NOMO-1 (cell line): ENCODE data around the gene NDEL1.

ENCODE experiments used
- DNase-seq, 2 experiments: peaks; one replicate each; lab custom pipeline; 2025; ENCODE audit not compliant: unreplicated experiment in 2 of 2; lab: John Stamatoyannopoulos, UW

The NDEL1 gene

DNA sequence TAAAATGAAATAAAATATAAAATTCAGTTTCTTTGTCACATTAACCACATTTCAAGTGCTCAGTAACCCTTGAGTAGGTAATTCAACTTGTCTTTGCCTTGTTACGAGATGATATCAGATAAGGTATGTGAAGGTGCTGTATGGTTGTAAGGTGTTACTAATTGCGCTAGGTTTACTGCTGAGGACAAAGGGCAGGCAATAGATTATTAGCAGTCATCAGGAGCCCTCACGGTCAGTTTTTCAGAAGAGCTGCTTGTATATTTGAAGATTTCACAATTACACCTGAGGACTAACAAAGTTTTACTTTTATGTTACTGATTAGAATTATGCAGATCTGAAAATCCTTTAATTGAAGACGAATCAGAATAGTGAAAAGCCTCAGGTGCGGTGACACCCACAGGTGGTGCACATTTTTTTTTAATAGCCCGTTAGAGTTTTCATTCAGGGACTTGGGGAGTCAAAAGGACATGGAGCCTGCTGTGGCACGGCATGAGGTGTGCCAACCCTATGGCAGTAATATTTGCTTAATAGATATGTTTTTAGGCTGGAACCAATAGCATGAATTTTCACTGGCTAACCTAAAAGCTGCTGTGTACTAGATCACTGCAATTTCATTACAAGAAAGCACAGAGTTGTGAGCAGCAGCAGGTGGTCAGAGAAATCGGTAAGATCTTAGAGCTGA lies 16.4 kb downstream of the NDEL1 start:
- DNase-seq: no peak

DNA sequence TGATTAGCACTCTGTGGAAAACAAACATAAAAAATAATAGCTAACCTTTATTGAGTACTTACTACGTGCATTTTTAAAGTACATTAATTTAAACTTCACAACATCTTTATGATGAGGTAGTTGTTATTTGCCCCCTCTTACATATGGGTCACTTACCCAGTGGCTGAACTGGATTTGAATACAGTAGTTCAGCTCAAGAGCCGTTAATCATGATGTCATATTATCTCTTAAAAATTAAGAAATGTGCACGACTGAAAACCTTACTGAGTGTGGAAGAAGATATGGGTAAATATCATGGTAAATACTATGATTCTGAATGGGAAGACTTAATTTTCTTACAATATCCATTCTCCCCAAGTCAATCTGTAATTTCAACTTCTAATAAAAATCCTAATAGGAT lies 17.6 kb downstream of the NDEL1 start:
- DNase-seq: no peak

DNA sequence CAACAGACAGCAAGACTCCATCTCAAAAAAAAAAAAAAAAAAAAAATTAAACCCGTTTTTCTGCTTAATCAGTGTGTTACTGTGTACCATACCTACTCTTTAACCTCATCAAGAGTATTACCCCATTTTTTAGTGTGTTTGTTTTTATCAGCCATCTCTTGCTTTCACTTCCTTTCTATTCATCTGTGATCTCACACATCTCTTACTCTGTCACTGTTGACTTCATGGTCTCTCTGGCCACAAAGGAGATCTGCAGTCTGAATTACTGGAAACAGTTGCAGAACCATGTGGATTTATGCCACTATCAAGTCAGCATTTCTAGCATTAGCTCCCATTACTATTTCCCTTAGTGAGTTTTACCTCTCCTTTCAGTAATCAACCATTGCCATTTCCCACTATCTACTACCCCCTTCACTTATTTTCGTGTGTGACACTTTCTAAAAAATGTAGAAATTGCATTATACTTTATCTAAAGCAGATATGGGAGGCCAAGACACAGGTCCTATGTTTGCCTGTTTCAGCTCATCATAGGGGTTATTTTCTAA lies 20.1 kb downstream of the NDEL1 start:
- DNase-seq: no peak

DNA sequence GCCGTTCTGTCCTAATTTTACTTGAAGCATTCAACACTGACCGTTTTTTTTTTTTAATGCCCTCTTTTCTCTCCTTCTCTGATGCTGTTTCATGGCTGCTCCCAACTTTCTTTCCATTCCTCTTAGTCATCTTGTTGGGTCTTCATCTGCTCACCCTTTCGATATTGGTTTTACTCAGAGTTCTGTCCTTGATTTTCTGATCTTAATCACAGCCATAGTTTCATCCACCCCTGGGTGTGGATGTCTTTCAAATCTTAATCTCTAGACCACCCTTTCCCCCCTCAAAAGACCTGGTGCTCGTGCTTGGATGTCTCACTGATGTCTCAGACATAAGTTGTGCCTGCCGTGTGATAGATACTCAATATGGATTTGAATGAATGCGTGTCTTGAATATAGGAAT lies 22.4 kb downstream of the NDEL1 start:
- no peak for DNase-seq

DNA sequence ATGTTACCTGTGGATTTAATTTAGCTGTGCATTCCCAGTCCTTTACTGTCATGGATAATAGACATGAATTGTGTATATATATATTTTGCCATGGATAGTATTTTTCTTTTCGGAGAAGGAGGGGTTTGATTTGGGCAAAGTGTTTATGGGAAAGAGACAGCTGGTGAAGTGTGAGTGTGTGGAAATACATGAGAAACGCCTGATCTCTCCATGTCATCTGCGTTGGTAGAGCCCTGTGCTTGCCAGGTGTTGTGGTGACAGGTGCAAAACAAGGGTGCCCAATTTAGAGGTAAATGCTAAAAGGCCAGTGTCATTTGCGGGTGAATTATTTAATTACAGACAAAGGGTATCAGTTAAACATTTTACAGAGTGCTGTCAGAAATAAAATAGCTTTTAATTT lies 23.4 kb downstream of the NDEL1 start:
- DNase-seq: no peak

DNA sequence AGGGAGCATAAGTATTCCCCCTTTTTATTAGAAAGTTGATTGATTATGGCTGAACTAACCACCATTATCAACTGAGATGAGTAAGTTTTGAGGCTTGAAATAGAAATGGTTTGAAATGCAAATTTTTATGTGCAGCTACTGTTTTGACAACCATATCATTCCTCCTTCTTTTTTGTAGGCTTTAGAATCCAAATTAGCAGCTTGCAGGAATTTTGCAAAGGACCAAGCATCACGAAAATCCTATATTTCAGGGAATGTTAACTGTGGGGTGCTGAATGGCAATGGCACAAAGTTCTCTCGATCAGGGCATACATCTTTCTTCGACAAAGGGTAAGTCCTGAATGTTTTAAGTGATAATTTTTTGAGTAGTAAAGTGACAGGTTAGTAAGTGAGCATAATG lies 24.1 kb downstream of the NDEL1 start:
- DNase-seq: no peak

DNA sequence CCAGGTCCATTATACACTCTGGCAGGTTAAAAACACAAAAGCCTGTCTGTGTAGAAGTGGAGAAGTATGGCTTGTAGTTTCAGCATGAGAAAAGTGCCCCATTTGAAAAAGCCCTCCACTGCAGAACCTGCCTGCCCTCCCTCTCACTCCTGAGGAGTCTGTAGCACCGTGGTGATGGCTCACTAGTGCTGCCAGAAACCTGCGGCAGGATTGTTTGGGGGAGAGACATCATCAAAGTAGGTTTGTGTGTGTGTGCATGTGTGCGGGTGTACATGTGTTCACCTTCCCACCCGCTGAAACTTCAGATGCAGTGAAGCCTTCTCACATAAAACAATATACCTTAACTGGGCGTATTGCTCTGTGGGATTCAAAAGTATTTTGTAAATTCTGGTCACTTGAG lies 26.9 kb downstream of the NDEL1 start:
- no peak for DNase-seq

DNA sequence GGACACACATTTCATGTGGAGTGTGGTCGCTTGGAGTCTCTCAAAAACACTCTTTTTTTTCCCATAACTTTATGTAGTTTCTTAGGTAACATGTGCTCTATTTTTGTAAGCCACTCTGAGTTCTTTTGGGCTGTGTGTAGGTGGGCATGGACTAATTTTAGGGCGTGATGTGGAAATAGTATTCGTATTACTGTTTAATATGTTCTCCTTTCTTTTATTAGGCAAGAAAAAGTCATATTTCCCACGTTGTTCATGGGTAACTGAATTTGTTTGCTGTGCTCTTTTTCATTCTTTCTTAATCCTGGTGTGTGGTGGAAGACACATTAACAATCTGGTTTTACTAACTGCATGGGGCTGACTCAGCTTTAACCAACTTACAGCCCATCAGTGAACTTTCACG lies 27.4 kb downstream of the NDEL1 start:
- no peak for DNase-seq

DNA sequence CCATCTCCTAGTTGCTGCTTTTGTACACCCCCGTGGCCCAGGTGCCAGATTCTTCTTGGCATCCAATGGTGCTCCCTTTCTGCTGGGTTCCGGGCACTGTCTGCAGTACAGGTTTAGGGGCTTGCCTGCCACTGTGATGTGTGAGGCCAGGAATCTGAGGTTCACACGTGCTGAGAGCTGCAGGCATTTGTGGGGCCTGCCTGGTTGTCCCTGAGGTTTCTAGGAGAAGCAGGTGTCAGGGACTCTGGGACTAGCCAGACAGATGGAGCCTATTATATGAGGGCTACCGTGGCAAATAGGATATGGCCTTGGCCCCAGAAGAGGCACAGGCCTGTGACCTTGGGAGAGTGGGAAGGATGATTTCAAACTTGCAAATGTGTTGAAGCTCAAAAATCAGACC lies 29.3 kb downstream of the NDEL1 start:
- no peak for DNase-seq

DNA sequence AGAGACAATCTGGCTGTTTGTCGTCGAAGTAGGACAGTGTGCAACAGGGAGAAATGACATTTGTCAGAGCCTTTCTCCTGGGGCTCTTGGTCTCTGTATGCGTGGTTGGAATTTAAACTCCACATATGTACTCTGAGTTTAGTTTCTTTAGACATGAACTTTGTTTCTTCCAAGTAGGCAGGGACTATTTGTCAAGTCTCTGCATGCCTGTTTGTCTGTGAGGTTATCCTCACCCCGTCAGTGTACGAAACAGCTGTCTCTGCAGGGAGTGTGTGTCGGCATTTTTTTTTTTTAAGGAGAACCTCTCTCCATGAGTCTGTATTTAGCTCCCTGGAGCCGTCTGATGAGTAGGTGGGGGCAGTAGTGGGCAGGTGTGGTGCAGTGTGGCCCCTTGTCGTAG lies 29.7 kb downstream of the NDEL1 start:
- no peak for DNase-seq

DNA sequence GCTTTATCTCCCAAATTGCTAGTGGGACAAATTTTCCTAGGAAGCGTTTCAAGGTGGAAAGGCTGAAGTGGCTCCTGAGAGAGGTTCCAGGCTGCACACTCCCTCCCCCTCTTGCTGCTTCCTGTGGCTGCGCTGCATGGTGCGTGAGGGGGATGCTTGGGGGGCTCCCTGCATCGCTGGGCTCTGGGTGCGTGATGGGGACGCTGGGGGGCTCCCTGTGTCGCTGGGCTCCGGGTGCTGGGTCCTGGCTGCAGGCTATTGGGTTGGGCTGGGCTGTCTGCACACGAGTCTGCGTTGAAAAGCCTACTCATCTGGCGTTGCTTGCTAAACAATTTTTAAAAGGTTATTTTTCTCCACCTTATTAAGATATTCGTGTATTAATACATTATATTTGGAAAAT lies 30.1 kb downstream of the NDEL1 start:
- no peak for DNase-seq

DNA sequence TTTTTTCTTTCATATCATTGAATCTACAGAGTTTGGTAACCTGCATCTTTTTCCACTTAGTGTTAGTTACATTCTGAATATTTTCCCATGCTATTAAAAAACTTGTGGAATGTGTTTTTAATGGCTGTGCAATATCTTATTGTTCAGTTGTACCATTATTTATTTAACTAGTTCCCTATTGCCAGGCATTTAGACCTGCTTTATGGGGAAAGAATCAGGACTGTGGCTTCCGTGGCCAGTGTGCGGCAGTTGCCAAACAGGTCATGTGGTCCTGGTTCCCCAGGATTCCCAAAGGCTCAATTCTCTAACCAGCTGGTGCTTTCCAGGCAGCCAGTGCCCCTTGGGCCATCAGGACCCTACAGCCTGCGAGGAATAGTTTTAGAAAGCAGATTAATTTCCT lies 30.8 kb downstream of the NDEL1 start:
- DNase-seq: no peak

DNA sequence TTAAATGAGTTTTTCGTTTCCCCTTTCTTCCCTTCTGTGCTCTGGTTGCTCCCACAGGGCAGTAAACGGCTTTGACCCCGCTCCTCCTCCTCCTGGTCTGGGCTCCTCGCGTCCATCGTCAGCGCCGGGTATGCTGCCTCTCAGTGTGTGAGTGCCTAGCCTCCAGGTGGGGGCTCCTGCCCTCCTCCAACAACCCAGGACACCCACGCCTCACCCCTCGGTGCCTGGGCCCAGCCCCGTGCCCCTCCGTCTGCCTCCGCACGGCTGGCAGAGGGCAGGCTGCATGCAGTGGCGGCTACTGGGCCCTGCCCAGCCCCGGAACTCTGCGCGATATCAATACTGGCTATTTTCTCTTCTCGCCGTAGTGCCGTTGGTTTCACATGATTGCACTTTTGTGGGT lies 31.2 kb downstream of the NDEL1 start:
- no peak for DNase-seq

DNA sequence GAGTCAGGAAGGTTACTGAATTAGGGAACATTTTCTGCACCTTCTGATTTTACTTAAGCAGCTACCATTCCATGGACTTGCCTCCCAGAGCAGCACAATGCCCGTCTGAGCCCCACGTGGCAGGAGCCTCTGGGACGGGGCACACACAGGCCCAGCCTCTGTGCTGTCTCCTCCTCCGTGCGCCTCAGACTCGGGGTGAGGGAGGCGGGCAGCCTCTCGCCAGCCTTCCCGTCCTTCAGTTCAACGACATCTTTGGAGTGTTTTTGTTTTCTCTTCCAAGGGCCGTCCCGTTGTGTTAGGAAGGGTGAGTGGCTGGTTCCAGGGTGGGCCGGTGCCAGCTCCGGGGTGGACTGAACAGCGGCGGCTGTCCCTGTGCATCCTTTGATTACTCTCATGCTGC lies 31.8 kb downstream of the NDEL1 start:
- DNase-seq: no peak

DNA sequence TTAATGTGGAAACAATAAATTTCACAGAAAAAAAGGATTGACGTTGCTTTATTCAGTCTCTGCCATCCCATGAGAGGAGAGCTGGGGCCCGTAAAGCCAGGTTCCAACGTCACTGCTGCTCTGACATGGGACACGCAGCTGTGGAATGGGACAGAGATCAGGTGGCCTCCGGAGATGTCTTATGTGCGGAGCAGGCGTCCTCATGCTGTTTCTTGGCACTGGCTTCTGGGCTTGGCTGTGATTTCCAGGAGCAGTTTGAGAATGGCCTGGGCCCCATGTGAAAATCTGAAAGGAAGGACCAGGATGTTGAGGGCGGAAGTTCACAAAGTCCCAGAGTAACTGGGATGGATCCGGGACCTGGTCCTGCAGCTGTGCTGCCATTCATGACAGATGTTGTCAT lies 32.4 kb downstream of the NDEL1 start:
- no peak for DNase-seq

DNA sequence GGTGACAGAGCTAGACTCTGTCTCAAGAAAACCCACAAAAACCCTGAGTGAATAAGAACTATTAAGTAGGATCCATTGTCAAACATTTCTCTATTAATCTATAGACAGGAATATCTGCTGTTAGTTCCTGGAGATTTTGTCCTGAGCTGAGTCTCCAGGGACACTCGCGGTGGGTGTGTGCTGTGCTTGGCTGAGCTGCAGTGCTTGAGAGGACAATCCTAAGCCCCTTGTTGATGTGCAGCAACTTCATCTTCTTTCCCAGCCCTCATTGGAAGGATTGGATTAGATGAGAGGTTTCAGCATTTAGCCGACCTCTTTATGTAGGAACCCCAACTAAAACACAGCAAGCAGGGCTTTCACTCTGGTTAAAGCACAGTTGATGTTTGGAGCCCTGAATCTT lies 33.3 kb downstream of the NDEL1 start:
- DNase-seq: no peak

DNA sequence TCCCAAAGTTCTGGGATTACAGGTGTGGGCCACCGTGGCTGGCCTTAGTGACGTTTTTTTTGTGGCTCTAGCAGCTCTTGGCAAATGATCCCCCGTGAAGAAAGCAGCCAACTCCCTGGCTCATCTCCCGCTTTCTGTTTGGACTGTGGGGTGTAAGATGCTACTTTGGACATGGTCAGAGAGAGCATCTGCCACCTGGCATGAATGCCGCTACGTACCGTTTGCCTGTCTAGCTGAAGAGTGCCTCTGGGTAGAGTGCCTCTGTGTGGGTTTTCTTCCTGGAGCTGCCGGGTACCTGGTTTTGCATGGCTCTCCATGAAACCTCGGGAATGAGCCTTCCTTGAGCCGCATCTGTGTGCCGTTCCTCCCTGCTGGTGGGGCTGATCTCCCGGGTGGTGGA lies 34.3 kb downstream of the NDEL1 start:
- DNase-seq: no peak

DNA sequence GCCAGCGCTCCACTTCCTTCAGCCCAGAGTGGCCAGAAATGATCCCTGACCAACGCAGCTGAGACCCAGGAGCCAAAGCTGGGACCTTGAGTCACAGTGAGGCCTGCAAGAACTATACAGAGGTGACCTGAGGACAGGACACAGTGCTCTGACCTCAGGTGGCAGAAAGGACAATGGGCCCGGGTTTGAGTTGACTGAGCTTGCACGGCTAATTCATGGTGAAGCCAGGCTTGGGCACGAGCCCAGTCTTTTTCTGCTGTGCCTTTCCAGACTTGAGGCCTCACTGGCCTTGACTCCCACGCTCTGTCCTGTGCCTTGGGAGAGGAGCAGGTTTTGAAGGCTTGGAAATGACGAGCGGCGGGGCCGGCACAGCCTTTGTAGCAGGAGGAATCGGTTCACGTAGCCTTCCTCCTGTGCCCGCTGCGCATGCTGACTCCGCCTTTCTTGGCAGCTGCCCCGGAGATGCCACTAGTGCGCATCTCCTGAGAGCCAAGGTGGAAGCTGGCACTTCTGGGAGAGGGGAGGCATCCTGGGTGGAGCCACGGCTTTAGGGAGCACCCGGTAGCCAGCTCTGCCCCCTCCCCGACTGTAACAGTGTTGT lies 34.9 kb downstream of the NDEL1 start:
- no peak for DNase-seq

DNA sequence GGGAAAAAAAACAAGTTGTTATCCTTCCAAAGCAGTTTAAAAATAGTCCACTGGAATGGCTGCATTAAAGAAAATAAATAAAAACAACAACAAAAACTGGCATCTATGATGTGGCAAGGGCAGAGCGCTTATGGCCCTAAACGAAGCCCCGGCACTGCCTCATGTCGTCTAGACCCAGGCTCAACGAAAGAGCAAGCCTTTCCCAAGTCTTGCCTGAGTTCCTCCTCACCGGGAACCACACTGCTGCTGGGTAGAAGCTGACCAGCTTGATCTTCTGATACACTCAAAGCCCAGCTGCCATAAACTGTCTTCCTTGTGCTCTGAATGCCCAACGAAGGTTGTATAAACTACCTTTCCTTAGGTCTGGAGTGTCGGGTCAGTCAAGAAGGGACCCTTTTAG lies 37.0 kb downstream of the NDEL1 start:
- DNase-seq: no peak

DNA sequence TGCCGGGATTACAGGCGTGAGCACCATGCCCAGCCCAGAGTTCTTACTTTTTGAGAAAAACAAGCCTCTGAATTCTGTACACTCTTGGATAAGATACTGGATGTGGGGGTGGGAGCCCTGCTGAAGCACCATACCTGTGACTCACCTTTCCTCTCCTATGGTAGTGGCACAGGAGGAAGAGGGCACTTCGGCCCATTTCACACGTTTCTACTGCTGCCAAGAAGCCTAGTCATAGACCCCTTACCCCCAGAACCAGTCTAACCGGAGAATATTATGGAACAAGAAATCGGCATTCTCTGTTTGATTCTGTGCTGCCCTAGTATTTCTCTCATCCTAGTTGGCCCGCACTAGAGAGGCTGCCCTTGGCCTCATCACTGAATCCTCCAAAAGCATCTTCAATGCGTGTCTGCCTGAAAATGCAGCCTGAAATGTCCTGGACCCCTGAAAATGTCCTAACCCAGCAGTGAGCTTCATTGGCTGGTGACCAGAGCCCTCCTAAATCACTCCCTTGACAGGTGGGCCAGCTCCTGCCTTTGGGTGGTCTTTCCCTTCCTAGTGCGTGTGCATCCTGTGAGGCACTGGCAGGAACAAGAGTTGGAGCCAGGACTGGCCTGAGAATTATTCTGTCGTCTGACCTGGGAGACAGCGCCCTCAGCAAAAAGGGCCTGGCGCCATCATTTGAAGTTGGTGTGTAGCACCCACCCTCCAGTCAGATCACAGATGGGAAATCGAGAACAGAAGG lies 37.9 kb downstream of the NDEL1 start:
- no peak for DNase-seq

DNA sequence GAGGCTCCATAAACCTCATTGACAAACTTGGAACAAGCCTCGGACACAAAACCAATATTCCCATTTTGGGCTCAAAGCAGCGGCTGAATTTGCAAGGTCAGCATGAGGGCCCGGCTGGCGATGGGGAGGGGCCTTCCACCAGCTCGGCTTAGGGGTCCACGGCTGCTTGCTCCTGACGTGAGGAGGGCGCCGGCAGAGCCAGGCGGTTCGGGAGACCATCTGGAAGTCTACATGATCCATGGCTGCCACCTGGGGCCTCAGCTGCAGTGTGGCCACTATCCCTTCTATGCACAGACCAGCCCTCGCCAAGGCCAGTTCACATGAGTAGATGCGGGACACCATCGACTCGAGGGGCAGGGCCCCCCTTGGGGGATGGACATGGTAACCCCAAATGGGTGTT lies 39.1 kb downstream of the NDEL1 start:
- no peak for DNase-seq

DNA sequence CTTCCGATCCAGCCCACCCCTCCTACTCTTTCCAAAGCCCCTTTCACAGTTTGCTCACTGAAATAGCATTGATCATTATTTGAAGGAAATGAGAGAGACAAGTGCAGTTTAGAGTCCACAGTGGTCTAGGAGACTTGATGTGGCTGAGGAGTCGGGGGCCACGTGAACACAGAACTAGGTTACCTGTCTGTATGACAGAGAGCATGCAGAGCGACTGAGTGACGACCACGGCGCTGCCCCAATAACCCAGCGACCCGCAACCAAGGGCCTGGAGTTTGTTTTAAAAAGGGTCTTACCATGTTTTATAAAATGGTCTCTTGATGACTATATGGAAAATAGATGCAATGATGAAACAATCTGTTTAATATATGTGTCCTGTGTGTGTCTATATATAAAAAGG lies 39.5 kb downstream of the NDEL1 start:
- no peak for DNase-seq
